CD4-positive, alpha-beta T cell treated with Interleukin-15 for 1 hour (primary cell): ENCODE measurements around the gene ABHD12B.
"Not testable (repeated sequence)": the region's sequence is repeated elsewhere in the genome, so short reads cannot be mapped to it uniquely, and the experiment has no call there.

Experiments
- DNase-seq: peaks from one replicate; pipeline ENCODE4 v3.0.0-alpha.2; 2020

ABHD12B gene

DNA sequence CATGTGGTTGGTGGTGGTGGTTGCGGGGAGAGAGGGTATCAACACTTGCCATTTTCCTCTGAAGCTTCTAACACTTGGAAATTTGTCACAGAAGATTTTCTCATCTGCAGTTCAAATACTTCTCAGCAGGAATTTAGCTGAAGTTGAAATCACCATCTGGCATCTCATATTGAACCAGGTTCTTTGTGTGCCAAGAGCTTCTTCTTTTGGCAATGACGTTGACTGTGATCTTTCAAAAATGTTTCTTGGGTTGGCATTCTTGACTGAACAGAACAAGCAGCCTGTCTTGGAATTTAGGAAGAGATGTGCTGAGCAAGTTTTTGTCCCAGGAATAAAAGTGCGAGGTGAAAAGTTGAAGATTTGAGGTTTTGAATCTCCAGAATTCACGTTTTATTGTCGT is 32.2 kb upstream of the ABHD12B start:
- DNase-seq = no peak

DNA sequence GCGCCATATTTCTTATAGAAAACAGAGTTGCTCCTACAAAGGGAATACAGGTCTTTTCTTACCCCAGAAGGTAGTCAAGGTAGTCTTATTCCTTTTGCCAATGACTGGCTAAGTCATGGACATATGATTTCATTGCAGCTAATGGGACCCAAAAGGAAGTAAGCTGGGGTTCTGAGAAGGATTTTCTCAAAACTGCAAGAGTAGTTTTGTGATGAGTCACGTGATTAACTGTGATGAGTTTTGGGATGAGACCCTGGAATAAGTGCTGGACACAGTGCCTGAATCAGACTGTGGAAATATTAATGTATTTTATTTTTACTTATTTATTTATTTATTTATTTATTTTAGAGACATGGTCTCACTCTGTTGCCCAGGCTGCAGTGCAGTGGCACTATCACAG is 27.5 kb upstream of the ABHD12B start:
- DNase-seq = no peak

DNA sequence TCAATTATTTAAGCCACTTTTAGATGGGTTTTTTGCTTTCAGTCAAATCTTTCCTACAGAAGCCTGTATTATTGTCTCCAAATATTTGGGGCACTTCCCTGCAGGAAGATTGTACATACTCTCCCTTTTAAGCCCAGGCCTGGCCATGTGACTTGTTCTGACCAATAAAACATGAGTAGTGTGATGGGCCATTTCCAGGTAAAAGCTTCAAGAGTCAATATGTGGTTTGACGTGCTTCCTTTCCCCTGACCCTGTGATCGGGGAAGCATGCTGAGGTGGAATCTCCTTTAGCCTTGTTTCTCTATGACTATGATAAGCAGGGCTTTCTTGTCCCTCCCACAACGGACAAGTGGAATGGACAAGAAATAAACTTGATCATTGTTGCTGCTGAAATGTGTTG is 26.7 kb upstream of the ABHD12B start:
- no peak for DNase-seq

DNA sequence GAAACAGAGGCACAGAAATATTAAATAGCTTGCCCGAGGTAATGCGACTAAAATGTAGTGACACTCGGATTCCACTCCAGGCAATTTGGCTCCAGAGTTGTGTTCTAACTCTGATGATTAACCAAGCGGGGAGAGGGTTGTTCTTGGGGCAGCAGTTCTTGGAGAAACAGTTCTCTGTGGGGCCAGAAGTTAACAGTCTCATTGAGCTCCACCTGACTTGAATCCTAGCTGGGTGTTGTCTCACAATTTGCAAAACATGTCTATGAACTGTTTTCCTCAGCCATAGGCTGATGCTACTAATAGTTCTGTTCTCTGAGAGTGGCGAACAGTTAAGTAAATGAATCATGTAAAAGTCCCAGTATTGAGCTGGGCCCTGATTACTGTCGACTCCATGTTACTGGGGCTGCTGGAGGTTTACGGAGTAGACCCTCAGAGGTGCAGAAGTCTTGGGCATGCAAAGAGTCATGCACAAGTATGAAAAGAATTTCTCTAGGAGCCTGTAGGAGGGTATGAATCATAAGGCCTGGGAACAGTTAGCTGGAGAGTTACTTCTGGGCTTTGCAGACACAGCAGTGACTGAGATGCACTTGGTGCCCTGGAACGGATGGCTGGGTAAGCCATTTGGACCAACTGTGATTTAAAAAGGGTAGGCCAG is 25.5 kb upstream of the ABHD12B start:
- DNase-seq = no peak

DNA sequence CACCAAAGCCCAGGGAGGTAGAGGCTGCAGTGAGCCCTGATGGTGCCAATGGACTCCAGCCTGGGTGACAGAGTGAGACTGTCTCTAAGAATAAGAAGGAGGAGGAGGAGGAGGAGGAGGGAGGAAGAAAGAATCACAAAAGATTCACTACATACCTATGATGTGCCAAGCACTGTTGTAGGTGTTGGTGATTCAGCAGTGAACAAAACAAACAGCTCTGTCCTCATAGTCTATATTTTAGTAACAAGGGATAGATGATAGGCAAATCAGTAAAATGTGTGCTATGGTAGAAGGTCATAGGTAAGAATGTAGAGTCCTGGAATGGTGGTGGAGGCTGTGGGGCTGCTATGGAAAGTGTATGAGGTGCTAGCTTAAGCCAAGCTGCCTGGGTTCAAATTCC is 18.0 kb upstream of the ABHD12B start:
- no peak for DNase-seq

DNA sequence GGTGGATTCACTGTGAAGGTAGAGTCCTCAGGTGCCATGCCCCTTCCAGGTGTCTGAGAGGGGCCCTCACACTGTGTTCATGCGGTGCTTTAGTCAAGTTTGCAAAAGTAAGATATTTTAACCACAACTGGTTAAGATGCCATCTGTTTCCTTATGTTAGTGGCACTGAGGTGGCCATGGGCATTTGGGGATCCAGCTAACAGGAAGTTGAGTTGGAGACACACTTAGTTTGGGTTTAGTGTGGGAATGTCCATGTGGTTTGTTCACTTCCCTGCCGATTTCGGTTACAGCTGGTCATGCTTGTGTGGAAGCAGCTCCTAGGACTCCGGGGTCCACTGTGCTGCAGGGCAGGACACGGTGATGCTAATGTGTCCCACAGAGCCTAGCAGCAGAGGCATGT is 17.3 kb upstream of the ABHD12B start:
- no peak for DNase-seq

DNA sequence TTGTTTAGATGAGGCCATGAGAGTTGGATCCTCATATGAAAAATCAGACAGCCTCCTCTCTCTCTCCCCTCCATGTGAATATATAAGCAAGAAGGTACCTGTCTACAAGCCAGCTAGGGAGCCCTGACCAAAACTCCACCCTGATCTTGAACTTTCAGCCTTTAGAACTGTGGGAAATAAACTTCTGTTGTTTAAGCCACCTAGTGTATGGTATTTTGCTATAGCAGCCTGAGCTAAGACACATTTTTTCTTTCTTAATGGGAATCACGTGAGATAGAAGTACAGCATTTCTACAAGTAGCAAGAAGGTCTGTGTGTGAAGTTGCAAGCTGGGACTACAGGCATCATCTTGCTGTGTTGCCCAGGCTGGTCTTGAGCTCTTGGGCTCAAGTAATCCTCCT is 16.3 kb upstream of the ABHD12B start:
- no peak for DNase-seq

DNA sequence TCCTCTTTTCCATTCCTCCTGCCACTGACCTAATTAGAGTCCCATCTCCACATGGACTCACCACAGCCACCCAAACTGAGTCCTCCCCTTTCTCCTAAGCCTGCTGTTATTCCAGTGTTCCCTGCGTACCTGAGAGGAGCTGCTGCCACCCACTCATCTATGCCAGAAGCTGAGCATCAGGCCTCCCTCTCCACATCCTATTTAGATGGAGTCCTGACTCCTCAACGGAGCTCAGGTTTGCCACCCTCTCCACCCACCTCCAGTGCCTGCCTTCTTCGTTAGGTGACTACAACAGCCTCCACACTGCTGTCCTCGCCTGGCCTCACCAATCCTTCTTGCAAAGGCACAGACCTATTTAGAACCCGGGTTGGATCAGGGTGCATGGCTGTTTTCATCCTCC is 15.2 kb upstream of the ABHD12B start:
- DNase-seq = no peak

DNA sequence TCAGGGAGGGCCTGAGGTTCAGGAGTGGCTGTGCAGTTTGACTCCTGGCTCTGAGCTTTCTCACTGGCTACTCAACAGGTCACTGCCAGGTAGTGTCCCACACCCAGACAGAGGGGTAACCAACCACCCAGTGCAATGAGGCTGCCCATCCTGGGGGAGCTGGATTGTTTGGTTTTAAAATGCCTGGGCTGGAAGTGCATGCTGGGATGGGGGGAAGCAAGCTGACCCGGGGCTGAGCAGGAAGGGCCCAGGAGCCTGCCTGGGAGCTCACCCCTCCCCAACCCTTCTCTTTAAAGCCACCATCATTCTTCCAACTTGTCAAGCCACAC is 12.6 kb upstream of the ABHD12B start:
- DNase-seq = no peak

DNA sequence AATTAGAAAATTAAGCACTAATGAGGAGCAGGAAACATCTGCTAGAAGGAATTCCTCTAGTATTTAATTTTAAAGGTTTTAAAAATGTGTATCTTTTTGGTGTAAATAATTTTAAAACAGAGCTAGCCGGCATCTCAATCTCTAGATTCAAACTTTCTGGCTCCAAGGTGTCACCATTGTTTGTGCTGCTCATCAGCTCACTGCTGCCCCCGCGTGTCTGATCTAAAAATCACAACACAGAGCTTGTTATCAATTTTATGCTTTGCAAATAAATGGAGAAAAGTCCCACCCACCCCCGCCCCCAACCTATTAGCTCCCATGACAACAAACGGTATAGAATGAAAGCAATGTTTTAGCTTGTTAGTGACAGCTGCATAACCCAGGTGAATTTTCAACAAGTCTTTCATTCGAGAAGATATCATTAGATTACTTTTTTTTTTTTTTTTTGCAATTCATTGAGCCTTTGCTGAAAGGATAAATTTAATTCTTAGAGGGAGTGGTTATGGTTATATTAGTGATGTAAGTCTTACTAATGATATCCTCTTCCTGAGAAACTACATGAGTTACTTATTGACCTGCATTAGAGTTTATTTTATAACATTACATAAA is 11.3 kb upstream of the ABHD12B start:
- peak; percentile 87 for DNase-seq

DNA sequence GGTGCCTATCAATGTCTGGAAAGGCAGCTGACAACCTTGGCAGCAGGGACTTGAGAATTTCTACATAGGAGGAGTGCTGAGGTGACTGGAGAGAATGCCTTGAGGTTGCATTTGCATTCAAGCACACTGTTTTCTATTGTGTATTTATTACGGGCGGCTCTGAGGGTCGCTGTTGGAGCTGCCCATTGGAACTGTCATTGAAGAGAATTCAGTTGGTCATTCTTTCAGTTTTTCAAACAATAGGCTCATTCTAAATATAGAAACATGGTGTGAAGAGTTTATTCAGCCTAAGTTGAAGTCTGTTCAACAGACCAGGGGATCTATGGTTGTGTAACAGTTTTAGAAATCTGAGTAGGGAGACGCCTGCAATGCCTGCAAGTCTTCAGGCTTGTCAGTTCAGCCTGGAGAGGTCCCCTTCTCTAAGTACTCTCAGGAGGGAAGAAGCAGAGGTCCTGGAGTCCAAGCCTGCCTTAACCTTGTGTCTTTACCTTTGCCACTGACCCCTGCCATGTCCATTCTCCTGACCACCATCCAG is 9.8 kb upstream of the ABHD12B start:
- no peak for DNase-seq

DNA sequence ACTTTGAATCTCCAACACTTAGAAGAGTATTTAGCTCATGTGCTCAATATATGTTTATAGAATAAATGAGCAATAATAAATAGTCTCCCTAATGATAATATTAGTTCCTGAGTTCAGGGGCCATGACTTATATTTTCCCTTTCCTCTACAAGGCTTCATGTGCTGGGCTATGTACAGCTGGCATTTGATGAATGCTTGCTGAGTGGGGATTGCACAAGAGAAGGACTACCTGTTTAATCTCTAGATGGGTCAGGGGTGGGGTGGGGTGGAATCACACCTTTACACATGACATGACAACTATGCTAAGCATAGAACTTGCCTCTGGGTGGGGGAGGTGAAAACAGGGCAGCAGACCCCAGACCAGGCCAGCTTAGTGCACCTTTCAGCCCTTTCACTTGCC is 7.6 kb upstream of the ABHD12B start:
- DNase-seq = no peak

DNA sequence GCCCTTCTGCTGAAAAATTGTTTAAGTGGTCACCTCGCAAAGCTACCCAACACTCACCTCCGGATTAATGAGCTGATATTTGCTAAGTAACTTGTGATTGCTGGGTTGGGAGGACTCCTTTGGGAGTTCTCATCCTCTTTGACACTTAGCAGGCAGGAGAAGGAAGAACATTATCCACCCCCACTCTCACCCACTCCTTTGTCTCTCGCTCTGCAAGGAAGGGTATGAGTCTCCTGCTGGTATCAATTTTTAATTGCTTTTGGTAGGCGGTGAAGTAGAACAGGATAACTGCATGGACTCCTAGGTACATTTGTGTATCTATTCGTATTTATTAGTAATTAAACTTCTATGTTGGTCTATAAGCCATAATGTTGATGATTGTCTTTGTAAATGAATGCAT is 6.9 kb upstream of the ABHD12B start:
- no peak for DNase-seq

DNA sequence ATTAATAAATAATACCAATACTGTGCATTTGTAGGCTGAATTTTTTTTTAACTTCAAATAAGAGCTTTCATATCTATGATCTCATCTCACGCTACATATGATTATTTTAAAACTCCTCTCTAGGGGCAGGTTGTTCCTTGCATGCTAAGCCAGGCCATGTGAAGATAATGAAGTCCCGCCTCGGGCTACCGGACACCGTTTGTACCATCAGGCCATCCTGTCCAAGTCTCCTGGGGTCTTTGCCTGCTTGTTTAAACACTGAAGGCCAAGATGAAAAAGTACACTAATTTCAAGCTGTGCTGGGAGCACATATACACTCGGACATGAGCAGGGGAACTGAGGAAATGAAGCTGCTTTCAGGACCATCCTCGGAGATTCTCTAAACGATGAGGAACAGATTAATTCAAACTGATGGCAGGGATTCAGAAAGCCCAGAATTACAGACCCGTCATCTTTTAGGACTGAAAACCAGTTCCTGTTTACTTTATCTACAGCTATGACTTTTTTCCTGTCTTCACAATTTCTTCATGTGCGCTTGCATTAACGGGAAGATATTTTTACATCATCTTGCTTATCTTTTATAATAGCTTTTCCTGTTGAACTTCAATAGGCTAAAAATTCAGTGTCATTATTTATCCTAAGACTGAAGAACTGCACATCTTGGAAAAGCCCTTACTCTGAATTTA is 6.3 kb upstream of the ABHD12B start:
- no peak for DNase-seq

DNA sequence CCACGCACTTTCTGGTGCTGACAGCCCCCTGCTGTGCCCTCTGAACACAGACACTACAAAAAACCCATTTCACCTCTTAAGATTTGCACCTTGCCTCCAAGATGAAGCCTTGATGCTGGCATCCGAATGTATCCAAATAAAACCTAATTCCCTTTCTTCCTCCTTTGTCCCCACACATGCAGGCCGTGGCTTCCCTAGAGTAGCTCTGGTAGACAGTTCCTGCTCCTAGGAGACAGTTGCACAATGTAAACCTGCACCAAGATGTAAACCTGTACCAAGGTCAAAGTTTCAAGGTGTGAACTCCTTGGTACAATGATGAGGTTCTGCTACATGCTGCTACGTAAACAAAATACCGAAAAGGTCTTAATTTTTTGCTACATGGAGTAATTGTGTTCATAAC is 625 bp upstream of the ABHD12B start:
- DNase-seq = no peak

DNA sequence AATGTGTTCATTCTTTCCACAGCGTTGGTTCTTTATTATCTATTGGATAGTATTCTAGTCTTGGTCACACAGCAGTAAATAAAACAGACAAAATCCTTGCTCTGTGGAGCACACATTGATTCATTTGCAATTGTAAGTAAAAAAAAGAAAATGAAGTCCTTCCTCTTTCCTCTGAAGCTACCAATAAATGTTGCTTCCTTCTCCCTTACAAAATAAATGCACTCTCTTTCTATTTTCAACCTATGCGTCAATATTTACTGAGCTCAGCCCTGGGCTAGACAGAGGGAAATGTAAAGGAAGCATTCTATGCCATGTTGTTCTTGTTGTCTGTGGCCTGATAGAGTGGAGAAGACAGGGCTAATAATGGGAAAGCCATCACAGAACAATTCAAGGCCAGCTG is 2.9 kb downstream of the ABHD12B start:
- no peak for DNase-seq

DNA sequence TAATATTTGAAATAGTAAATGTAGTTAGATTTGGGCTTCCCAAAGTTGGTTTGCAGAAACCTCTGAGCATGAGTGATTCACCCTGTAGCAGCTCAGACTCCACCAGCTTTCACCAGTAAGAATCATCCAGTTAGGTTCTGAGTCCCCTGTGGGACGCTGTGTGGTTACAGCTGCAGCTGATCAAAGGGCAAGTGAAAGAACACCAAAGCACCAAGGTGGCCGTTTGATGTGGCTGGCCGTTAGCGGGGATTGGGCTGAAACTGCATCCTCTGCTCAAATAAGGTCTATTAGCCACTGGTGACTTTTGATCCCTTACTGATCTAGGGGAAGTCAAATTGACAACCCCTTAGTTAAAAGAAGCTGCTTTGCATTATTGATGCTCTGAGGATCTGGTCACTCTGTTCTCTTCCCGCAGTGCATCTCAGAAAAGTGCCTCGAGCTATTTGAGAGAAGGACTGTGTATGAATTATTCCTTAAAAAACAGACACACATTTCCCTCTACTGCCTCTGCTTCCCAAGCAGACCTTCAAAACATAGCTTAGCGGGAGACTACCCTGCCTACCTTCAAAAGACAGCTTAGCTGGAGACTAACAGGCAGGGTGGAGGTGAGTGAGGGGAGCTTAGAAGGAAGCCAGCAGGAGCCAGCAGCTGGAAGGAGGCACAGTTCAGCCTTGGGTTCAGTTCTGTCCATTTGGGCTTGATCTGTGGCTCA is 3.7 kb downstream of the ABHD12B start:
- peak; percentile 49 for DNase-seq

DNA sequence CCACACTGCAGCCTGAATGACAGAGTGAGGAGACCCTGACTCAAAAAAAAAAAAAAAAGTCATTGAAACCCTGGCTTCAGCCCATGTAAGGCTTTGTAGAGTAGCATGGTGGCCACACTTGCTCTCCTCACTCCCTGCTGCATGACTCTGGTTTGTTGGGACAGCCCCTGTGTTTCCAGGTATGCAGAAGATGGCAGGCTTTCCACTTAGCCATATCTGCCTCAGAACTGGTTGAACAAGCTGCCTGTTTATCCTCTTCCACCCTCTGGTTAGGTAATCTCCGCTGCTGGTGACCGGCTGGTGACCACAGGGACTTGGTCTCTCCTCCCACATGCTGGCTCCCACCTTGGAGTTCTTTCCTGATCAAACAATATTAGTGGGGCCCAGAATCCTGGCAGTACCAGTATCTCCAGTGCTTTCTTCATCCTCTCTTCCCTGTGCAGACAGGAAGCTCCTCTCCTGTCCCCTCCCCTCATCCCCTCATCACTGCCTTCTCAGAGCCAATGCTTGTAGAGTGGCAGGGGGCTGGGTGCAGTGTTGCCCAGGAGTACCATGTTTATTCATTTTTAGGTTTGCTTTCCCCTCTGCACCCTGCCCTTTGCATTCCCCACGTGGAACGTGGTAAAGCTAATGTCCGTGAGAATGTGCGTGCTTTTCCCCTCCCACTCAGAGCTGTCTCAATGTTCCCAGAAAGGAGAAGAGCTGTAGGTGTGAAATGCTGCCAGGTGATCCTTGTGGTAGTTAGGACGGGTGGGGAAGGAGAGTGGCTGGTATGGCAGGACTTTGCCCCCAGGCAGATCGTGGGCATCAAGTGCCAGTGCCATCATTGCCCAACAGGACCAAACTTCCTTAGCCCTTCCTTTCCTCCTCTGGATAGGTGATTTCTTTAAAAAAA is 11.3 kb downstream of the ABHD12B start:
- DNase-seq = no peak

DNA sequence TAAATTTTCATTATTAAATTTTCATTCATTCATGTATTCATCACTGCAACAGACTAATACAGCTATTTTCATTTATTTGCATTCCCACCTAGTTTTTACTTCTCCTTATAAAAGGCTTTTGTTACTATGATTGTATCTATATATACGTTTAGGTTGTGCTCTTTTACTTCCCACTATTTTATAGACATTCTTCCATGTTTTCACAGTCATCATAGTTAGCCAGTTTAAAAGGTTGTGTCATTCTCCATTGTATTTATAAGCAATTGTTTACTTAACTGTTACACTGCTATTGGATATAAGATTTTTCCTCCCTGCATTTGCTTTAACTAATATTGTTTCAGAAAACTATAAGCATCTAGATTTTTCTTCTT is 12.0 kb downstream of the ABHD12B start:
- no peak for DNase-seq

DNA sequence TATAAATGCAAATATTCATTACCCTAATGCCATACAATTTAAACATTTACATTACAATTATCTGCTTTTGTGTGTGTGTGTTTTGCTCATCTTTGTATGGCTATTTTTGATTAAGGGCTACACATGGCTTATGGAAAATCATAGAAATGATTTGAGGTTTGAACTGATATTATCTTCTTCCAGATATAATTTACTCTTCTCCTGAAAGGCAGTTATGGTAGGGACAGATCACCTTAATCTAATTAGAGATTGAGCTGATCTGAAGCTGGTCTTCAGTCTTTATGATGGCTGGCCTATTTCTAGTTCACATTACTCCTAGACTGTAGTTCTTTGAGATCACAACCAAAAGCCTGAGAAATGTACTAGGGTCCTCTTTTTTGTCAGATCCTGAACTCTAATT is 15.6 kb downstream of the ABHD12B start:
- no peak for DNase-seq

DNA sequence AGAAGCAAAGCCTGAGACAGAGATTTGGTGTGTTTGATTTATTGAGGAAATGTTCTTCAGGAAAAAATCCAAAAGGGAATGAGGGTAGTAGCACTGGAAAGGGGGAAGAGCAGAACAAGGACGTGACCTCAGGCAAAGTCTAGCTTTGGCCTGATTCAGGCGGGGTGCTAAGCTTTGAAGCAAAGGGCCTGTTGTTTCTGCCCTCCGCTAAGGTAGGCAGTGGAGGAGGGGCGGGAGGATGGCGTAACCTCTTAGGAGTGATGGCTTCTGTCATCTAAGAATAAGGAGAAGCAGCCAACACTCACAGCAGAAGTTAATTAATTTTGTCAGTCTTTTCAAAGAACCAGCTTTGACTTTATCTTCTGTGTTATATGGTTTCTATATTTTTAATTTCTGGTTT is 20.4 kb downstream of the ABHD12B start:
- no peak for DNase-seq

DNA sequence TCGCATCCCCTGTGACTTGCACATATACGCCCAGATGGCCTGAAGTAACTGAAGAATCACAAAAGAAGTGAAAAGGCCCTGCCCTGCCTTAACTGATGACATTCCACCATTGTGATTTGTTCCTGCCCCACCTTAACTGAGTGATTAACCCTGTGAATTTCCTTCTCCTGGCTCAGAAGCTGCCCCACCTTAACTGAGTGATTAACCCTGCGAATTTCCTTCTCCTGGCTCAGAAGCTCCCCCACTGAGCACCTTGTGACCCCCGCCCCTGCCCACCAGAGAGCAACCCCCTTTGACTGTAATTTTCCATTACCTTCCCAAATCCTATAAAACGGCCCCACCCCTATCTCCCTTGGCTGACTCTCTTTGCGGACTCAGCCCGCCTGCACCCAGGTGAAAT is 24.6 kb downstream of the ABHD12B start:
- DNase-seq = not testable (repeated sequence)

DNA sequence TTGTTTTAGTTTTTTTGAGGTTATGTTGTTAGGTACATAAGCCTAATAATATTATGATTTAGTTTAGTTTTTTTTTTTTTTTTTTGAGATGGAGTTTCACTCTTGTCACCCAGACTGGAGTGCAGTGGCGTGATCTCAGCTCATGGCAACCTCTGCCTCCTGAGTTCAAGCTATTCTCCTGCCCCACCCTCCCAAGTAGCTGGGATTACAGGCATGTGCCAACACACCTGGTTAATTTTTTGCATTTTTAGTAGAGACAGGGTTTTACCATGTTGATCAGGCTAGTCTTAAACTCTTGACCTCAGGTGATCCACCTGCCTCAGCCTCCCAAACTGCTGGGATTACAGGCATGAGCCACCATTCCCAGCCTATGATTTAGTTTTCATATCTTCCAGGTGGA is 25.2 kb downstream of the ABHD12B start:
- not testable (repeated sequence) for DNase-seq
